Lung (tissue), 12 donors: ENCODE data around the gene HACE1. TPM values are rescaled to one million over a fixed set of nuclear protein-coding genes. Genes with fewer than 3 reads are reported as not detected.
"Not testable (repeated sequence)": the region's sequence is repeated elsewhere in the genome, so short reads cannot be mapped to it uniquely, and the experiment has no call there.

Source experiments
- ATAC-seq: fragments of 200-7000 bp; cut with Tn5 transposase; one replicate; pipeline ENCODE4 v1.9.1; 2020; ENCODE audit warnings: moderate number of reproducible peaks; ENCODE audit not compliant: insufficient read depth, low FRiP score
- DNase-seq, 3 donors: peaks; one replicate each; pipeline ENCODE4 v3.0.0-alpha.2; 2013 to 2017
- H3K27ac ChIP-seq, 2 donors: one replicate each; pipeline ENCODE4 v1.5.1; 2013; ENCODE audit warnings: mild to moderate bottlenecking in 2 of 2, moderate library complexity in 2 of 2, control low read depth in 1 of 2, inconsistent platforms in 1 of 2, low read depth in 1 of 2, low read length in 1 of 2
- H3K27me3 ChIP-seq, 3 donors: one replicate each; pipeline ENCODE4 v1.5.1; 2013; ENCODE audit warnings: low read length in 2 of 3; ENCODE audit not compliant: control insufficient read depth in 3 of 3, insufficient read depth in 3 of 3
- H3K36me3 ChIP-seq, 4 donors: one replicate each; pipeline ENCODE4 v1.5.1; 2013; ENCODE audit warnings: low read length in 4 of 4, mild to moderate bottlenecking in 1 of 4, moderate library complexity in 1 of 4; ENCODE audit not compliant: control insufficient read depth in 4 of 4, insufficient read depth in 4 of 4
- H3K4me1 ChIP-seq, 5 donors: one replicate each; pipeline ENCODE4 v1.5.1; 2013; ENCODE audit warnings: low read length in 5 of 5, mild to moderate bottlenecking in 2 of 5, moderate library complexity in 1 of 5; ENCODE audit not compliant: control insufficient read depth in 5 of 5, insufficient read depth in 5 of 5
- H3K4me3 ChIP-seq: one replicate; pipeline ENCODE4 v1.5.1; 2013; ENCODE audit warnings: mild to moderate bottlenecking, control low read depth, moderate library complexity
- H3K9ac ChIP-seq, 2 donors: one replicate each; pipeline ENCODE4 v1.5.1; 2013; ENCODE audit warnings: low read length in 2 of 2, control low read depth in 1 of 2; ENCODE audit not compliant: insufficient read depth in 1 of 2
- H3K9me3 ChIP-seq, 4 donors: one replicate each; pipeline ENCODE4 v1.5.1; 2013; ENCODE audit warnings: low read length in 3 of 4, mild to moderate bottlenecking in 1 of 4, moderate library complexity in 1 of 4; ENCODE audit not compliant: control insufficient read depth in 4 of 4, insufficient read depth in 3 of 4
- WGBS, 2 donors: extraction: QIAGEN DNeasy Blood & Tissue Kit; methylation state at CpG; one replicate each; pipeline ENCODE4 v1.1.7; 2013; 5-methylcytosine and 5-hydroxymethylcytosine counted together
- polyA plus RNA-seq, 2 donors: library from polyadenylated mRNA; stranded (reverse); fragments of 200-250 nt; gene quantifications; one replicate each; pipeline ENCODE4 v1.2.1, GENCODE V29; 2013
- total RNA-seq, 2 donors: library from RNA; depleted of rRNA in 1 of 2; stranded (reverse); fragments of >200 nt in 1 of 2; gene quantifications; one replicate each; pipeline ENCODE4 v1.2.1, GENCODE V29; 2014 to 2021
- TF ChIP-seq, protein P1 (sequence below): IDR thresholded peaks from 2 replicates; pipeline ENCODE4 v1.5.1; 2012; ENCODE audit warnings: mild to moderate bottlenecking; ENCODE audit errors: control extremely low read depth, extremely low read depth
- donor health status: control.
- donor health status: control.
- donor health status: Bipolar disorder and iron deficiency.
- donor health status: healthy.
- donor health status: DM: yes; HTN: yes; CAD: no.

HACE1 gene
- total and polyA plus RNA-seq, 4 donors: 4.6 to 38.0 (median 9.4) TPM

DNA sequence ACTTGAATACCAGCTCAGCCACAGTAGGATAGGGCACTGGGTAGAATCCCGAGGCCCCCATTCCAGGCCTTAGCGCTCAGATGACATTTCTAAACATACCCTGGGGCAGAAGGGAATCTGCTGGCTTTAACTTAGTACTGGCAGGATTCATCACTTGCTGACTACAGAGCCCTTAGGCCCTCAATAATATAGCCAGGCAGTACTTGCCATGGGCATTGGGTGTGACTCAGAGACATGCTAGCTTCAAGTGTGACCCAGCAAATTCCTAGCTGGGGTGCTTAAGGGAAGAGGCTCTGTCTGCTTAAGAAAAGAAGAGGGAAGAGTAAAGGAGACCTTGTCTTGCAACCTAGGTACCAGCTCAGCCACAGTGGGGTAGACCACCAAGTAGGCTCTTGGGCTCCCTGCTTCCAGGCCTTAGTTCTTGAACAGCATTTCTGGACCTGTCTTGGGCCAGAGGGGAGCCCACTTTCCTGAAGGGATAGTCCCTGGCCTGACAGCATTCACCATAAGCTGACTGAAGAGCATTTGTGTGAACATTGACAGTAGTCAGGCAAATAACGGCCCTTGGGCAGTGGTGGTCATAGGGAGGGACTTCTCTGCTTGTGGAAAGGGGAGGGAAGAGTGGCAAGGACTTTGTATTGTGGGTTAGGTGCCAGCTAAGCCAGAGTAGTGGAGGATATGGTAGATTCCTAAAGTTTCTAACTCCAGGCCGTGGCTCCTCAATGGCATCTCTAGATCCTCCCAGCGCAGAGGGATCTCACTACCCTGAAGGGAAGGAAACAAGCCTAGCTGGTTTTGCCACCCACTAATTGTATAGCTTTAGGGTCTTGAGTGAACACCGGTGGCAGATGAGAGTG lies 48.5 kb upstream of the HACE1 start:
- H3K4me1 ChIP-seq: no peaks in the 10 kb centered on the region
- H3K36me3 ChIP-seq: no peaks in the 10 kb centered on the region
- DNase-seq: no peak
- H3K27me3 ChIP-seq: no peaks in the 10 kb centered on the region
- peaks cover 0 to 8% (median 0%) of the 10 kb centered on the region in 4 donors for H3K9me3 ChIP-seq
- TF ChIP-seq, protein P1, sequence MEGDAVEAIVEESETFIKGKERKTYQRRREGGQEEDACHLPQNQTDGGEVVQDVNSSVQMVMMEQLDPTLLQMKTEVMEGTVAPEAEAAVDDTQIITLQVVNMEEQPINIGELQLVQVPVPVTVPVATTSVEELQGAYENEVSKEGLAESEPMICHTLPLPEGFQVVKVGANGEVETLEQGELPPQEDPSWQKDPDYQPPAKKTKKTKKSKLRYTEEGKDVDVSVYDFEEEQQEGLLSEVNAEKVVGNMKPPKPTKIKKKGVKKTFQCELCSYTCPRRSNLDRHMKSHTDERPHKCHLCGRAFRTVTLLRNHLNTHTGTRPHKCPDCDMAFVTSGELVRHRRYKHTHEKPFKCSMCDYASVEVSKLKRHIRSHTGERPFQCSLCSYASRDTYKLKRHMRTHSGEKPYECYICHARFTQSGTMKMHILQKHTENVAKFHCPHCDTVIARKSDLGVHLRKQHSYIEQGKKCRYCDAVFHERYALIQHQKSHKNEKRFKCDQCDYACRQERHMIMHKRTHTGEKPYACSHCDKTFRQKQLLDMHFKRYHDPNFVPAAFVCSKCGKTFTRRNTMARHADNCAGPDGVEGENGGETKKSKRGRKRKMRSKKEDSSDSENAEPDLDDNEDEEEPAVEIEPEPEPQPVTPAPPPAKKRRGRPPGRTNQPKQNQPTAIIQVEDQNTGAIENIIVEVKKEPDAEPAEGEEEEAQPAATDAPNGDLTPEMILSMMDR: no peak
- H3K4me3 ChIP-seq: no peak overlapping the region
- no peak for ATAC-seq
- no peak overlapping the region for H3K9ac ChIP-seq
- 82 to 93% methylated on average over 6 of the region's 6 CpGs for WGBS, 2 donors
- no peak overlapping the region for H3K27ac ChIP-seq

DNA sequence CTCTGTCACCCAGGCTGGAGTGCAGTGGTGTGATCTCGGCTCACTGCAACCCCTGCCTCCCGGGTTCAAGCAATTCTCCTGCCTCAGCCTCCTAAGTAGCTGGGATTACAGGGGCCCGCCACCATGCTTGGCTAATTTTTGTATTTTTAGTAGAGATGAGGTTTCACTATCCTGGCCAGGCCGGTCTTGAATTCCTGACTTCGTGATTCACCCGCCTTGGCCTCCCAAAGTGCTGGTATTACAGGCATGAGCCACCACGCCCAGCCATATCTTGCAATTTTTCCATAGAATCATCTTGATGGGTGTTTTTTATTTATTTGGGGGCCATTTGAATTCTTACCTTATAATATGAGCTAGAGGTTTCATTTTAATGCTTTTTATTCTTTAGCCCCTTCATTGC lies 39.2 kb upstream of the HACE1 start:
- H3K27ac ChIP-seq, DNase-seq, H3K4me3 ChIP-seq, ATAC-seq, H3K4me1 ChIP-seq, H3K9me3 ChIP-seq, H3K9ac ChIP-seq, H3K27me3 ChIP-seq, H3K36me3 ChIP-seq: not testable (repeated sequence)
- WGBS, 2 donors: 88 to 95% methylated on average over 7 of the region's 7 CpGs

DNA sequence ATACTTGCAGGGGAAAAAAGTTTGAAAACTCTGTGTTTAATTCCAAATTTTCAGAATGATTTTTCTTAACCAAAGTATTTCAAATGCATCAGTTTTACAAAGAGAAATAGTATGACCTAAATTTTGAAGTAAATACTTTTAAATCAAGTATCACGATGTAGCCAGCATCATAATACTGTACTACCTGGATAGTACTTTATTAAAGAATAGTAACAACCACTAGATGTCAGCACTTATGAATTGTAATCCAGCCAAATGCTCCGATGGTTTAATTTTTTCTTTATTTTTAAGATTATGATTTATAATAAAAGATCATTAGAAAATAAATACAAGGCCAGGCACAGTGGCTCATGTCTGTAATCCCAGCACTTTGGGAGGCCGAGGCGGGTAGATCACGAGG lies 37.2 kb upstream of the HACE1 start:
- no peaks in the 10 kb centered on the region for H3K36me3 ChIP-seq
- ATAC-seq (no peak), DNase-seq (peak in 1 of 3 donors; percentile 0)
- no peak overlapping the region for H3K4me3 ChIP-seq
- H3K4me1 ChIP-seq: no peaks in the 10 kb centered on the region
- 68 to 72% methylated on average over 5 of the region's 5 CpGs for WGBS, 2 donors
- no peaks in the 10 kb centered on the region for H3K27me3 ChIP-seq
- H3K27ac ChIP-seq: no peak overlapping the region
- H3K9ac ChIP-seq: no peak overlapping the region
- no peaks in the 10 kb centered on the region for H3K9me3 ChIP-seq
- TF ChIP-seq, protein P1: no peak

DNA sequence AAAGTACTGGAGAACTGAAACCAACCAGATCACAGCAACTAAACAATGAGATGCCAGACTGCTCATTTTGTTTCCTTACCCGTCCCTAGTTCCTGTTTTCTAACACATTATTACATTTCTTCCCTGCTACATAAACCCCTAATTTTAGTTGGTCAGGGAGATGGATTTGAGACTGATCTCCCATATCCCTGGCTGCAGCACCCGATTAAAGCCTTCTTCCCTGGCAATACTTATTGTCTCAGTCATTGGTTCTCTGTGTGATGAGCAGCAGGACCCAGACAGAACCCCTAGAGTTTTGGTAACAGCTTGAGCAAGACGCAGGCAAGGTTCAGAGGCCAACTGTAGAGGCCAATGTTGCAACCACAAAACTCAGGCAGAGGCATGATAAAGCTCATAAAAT lies 28.3 kb upstream of the HACE1 start:
- no peak for DNase-seq
- ATAC-seq: no peak
- Histone ChIP-seq H3K4me1 (no peaks in the 10 kb centered on the region), H3K9ac (no peak overlapping the region), H3K27ac (no peak overlapping the region), H3K9me3 (peaks cover 0 to 5% (median 2%) of the 10 kb centered on the region in 4 donors), H3K36me3 (no peaks in the 10 kb centered on the region), H3K27me3 (no peaks in the 10 kb centered on the region), H3K4me3 (no peak overlapping the region)
- 74 to 80% methylated on average over 3 of the region's 3 CpGs for WGBS, 2 donors
- TF ChIP-seq, protein P1: no peak
